GM21737 (cell line): ENCODE data around the gene SUGT1.
"Not testable (repeated sequence)": the region's sequence is repeated elsewhere in the genome, so short reads cannot be mapped to it uniquely, and the experiment has no call there.

Source experiments
- ATAC-seq: cut with Tn5 transposase; IDR thresholded peaks from one replicate; pipeline ENCODE4 v1.9.1; 2021; ENCODE audit warnings: mild to moderate bottlenecking, moderate library complexity; ENCODE audit not compliant: unreplicated experiment

The SUGT1 gene

DNA sequence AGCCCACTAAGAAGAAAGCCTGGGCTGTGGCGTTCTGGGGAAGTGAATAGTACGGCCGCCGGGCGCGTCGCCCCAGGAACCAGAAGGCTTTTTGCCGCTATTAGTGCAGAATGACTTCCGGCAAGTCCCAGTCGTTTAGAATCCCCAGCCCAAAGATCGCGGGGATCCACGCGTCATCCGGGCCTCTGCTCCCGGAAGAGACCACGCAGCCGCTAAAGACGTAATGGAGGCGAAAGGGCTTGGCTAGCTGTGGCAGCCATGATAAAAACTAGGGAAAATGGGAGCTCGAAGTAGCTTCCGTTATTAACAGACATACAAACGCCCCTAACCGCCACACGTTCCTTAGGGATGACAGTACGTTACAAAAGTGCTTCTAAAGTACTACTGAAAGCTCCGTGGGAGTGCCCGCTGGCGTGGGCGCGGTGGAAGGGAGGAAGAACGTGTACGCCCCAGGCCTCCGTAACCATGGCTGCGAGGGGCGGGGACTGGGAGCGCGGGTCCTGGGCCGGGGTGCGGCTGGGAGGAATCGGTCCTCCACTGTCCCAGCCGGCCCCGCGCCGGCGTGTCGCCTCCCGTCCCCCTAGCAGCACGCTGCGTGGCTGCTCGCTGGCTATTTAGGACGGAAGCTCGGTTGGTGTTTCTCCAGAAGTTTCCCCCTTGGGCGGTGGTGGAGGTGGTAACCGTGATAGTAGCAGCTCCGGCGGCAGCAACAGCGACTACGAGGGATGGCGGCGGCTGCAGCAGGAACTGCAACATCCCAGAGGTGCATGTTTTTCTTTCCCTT is at the start of gene SUGT1:
Gene SUGT1 (plus strand): TSS at position 641 of the 784 bp plus-strand sequence. CDS start 85 bp downstream, at position 726.
- ATAC-seq, result peak; percentile 94

DNA sequence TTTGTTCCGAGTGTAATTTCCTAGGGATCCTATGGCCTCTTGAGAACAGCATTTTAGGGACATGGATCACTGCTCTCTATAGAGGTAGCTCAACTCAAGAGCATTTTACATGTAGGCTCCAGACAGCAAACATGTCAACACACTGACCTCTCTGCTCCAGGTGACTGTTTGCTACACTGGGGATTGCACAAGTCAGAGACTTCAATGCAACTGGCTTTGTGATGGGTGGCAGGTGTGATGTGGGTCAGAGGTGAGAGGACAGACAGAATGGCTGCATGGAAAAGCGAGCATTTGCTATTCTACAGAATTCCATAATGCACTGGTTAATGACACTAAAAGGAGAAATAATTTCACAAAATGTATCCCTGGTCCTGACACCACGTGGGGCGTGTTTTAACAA is 49.3 kb upstream of the SUGT1 start:
- ATAC-seq, result not testable (repeated sequence)

DNA sequence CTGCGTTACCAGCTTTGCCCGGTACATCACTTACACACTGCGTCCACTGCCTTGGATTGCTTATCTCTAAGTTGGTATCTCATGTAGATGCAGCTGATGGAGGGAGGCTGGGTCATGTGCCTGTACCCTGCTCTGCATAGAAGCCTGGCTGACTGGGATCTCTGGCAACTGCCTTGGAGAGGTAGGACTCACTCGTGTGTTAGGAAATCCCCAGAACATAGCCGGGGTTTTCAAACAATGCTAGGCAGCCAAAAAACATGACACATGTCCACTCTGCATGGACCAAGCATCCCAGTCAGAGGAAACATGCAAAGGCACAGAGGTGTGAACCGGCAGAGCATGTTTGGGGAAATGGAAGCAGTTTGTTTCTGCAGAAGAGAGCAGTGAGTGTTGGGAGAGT is 46.5 kb upstream of the SUGT1 start:
- ATAC-seq, result not testable (repeated sequence)

DNA sequence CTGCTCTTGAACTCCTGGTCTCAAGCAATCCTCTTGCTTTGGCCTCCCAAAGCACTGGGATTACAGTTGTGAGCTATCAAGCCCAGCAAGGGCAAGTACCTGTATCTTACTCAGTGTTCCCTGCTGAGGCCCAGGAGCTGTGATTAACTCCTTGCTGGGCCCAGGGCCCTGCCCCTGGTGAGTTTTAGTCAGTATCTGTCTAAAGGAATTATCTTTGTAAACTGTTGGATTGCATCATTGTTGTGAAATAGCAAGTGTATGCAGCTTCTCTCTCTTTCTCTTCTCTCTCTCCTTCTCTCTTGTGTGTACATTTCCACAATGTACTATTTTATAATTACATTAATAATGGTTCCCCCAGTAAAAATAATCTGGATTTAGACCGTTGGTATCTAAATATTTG is 45.8 kb upstream of the SUGT1 start:
- not testable (repeated sequence) for ATAC-seq

DNA sequence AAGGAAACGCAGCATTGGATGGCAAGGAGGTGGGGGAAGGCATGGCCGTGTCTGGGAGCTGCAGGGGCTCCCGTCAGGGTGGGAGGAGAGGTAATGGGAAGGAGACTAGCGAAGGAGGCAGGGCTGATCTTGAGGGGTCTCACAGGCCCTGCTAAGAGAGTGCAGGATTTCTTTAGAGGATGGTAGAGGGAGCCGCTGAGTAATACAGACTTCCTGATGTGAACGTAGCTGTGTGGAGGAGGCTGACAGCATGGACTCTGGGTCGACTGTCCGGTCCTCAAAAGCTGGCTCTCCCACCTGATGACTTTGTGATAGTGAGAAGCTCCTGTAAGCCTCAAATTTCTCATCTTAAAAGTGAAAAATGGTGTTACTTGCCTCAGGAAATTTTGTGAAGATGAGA is 44.5 kb upstream of the SUGT1 start:
- not testable (repeated sequence) for ATAC-seq

DNA sequence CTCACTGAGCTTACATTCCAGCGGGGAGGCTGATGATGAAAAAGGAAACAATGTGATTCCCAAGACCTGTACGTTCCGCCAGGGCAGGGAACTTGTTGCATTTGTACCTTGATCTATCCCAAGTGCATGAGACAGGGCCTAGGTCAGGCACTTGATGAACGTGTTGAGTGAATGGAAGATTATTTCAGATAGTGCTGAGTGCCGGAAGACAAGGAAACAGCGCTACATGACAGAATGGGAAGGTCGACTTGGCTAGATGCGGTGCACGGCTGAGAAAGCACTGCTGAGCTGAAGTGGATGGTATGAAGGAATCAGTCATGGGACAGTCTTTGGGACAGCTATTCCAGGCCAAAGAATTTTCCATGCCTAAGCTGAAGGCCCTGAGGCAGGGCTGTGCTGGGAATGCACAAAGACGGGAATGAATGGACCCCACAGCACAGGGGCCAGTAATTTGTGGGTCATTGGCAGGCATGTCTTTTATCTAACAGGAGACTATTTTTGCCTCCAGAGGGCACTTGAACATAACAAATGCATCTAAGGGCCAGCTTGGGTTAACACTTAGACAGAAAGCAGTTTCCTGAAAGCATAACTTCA is 43.5 kb upstream of the SUGT1 start:
- ATAC-seq, result peak; percentile 54

DNA sequence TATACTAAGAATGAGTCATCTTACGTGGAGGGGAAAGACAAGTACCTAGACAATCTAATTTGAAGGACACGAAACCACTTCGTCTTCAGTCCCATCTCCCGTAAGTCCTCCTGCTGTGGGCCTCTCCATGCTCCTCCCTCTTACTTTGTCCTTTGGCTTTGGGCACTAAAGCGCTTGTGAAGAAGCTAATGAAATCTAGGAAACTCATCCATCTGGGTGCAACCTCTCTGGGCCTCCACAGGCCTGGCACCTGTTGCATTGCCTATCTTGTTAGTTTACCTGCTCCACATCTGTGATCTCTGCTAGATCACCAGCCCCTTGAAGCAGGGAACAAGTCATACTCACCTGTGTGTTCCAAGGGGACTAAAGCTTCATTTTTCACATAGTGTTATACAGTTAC is 42.5 kb upstream of the SUGT1 start:
- not testable (repeated sequence) for ATAC-seq

DNA sequence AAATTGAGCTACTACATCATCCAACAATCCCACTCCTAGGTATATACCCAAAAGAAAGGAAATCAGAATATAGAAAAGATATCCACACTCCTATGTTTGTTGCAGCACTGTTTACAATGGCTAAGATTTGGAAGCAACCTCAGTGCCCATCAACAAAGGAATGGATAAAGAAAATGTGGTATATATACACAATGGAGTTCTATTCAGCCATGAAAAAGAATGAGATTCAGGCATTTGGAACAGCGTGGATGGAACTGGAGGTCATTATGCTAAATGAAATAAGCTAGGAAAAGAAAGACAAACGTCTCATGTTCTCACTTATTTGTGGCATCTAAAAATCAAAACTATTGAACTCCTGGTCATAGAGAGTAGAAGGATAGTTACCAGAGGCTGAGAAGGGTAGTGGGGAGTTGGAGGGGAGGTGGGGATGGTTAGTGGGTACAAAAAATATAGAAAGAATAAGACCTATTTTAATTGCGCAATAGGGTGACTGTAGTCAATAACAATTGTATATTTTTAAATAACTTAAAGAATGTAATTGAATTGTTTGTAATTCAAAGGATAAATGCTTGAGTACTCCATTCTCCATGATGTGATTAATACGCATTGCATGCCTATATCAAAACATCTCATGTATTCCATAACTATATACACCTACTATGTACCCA is 37.4 kb upstream of the SUGT1 start:
- no peak for ATAC-seq

DNA sequence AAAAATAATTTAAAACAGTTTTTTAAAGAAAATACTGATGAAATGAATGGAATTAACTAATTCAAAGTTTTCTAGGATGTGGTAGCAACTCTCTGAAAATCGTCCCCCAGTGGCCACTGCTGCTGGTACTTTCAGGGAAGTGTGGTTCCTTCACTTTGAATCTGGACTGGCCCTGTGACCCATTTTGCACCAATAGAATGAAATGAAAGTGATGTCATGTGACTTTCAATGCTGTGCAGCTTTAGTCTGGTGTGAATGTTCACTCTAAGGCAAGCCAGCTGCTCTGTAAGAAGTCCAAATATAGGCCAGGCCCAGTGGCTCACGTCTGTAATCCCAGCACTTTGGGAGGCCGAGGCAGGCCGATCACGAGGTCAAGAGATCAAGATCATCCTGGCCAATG is 36.8 kb upstream of the SUGT1 start:
- ATAC-seq, result no peak

DNA sequence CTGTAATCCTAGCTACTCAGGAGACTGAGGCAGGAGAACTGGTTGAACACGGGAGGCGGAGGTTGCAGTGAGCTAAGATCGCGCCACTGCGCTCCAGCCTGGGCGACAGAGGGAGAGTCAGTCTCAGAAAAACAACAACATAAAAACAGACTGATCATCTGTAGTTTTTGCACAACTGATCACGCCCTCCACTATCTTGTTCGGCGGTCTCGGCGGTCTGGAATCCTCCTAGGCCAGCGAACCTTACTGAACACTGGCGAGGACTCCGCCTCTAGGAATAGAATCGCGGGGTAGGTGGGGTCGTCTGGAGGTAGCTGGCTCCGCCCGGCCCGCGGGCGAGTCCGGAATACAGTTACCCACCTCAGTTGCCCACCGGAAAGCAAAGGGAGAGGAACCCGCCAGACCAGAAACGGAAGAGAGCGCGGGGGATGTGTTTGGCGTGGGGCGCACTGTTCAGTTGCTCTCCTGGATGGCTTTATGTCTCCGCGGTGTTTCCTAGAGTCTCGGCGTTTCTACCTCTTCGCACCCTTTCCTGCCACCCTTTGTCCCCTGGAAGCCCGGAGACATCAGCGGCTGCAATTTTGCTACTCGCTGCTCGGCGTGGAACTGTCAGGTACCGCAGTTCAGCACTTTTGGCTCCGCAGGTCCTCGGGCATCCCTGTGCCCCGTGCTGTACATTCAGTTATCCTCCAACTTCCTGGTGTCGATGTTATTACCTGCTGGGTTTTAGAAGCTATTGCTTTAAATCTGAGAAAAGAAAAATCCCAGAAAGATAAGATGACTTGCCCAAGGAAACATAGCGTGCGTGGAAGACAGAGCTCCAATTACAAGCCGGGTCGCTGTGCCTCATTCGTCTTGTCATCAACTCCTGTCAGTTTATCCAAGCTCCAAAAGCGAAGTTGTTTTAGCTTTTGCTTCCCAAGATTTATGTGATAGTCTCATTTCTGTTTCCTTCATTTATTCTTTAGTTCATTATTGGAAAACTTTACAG is 35.3 kb upstream of the SUGT1 start:
- peak; percentile 98 for ATAC-seq

DNA sequence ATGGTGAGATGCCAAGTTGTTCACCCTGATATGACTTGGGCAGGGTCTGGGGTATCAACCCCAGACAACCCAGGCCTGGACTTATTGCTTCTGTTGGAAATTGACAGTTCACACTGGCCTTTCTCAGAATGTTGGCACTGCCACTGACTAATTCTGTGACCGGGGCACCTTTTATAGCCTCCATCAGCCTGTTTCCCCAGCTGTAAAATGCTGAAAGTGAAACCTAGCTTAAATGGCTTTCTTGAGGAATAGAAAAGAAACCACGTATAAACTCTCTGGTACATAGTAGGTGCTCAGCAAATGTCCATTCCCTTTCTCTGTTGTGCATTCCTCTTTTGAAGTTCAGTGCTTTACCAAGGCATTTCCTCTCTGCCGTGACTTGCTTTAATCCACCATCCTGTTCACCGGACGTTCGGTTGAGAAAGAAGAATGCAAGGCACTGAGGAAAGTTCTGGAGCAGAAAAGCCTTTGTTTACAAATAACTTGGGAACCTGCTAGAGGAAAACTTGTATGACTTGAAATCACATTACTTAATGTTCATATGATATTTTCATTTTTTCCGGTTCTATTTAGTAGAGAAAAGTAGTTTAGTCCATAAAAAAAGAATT is 21.4 kb upstream of the SUGT1 start:
- not testable (repeated sequence) for ATAC-seq

DNA sequence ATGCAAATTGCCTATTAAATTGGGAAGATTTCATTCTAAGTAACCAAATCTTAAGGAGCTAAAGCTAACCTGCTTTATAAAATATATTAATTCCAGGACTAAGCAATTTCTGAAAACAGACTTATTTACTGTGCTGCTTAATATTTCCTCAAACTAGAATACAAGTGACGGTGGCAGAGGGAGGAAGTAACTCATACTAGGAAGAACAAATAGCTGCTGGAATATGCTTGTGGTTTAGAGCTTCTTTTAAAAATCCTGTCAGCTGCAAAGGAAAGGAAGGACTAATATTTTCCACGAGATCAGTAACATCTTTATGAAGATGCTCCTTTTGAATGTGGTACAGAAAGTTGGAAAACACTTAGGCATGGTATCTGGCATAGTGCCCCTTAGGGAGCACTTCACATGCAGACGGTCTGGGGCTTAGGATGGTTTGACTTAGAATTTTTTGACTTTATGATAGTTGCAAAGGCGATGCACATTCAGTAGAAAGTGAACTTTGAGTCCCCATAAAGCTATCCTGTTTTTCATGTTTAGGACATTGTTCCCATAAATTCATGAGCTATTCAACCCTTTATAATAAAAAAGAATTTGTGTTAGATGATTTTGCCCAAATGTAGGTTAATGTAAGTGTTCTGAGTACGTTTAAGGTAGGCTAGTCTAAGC is 13.8 kb upstream of the SUGT1 start:
- ATAC-seq, result no peak

DNA sequence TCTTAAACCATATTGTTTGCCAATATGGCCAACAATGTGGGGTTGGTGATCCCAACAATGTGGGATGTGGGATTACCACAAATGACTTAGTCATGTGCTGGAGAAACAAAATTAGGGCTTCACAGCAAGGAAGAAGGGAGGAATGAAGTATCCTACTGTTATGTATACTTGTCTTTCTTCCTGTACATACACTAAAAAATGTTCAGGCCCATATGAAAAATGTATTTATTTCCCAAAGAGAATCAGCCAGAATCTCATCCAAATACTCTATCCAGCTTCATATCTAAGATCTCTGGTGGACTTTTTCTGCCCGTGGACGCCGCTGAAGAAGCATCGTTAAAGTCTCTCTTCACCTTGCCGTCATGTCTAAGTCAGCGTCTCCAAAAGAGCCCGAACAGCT is 10.5 kb upstream of the SUGT1 start, which contains the start of gene HNRNPA1L2:
Gene HNRNPA1L2 (plus strand): TSS at position 301 of the 400 bp plus-strand sequence. CDS start 62 bp downstream, at position 363.
- ATAC-seq, result no peak

DNA sequence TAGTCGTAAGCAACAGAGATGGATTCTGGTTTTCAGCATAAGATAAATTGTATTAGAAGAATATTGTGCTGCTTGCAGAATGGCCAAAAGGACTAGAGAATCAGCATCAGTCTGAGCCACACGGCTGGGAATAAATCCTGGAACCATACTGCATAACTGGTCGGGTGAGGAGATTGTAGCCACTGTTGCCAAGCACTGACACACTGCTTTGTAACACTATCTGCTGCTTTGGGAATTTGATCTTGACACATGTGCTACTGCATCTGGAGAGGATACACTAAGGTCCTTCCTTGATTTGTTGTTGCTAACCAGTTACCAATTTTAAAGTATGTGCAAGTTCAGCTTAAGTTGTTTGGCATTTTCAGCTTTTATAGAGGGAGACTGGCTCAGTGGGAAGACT is 8.5 kb upstream of the SUGT1 start:
- no peak for ATAC-seq

DNA sequence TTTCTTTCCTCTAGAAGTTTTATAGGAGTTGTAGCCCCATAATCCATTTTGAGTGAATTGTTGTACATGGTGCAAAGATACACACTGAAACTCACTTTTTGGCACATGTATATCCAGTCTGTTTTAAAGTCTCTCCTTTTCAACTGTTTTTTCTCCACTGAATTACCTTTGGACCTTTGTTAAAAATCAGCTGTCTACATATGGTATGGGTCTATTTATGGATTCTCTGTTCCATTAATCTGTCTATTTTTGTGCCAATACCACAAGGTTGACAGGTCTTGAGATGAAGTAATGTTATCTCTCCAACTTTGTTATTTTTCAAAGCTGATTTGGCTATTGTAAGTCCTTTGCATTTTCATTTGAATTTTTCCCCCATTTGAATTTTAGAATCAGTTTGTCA is 5.7 kb upstream of the SUGT1 start:
- ATAC-seq, result no peak

DNA sequence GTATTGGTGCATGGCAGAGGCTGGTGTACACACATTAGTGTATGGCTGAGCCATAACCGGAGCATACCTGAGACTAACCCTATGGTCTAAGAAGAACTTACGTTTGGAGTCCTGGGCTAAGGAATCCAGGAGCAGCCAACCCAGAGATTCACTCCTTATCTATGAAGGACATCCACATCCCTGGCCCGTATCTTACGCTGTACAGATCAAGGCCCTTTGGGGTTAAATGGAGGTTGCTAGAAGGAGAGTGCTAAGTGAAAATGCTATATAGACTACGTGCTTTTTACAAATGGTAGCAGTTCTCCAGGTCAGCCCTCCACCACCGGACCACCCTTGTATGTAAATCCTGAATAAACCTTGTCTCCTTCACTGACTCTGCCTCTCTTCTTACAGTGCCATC is 1.9 kb upstream of the SUGT1 start:
- no peak for ATAC-seq

DNA sequence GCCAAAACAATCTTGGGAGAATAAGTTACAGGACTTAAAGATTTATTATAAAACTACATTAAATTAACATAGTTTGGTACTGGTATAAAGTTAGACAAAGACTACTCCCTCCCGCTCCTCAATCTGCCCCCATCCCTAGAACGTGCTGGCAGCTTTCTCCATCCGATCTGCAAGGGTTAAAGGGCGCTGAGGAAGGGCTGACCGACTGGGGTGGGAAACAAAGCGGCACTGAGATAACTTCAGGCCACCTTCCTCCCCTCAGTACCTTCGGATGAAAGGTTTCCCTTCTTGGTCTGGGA is 790 bp upstream of the SUGT1 start:
- peak; percentile 9 for ATAC-seq

DNA sequence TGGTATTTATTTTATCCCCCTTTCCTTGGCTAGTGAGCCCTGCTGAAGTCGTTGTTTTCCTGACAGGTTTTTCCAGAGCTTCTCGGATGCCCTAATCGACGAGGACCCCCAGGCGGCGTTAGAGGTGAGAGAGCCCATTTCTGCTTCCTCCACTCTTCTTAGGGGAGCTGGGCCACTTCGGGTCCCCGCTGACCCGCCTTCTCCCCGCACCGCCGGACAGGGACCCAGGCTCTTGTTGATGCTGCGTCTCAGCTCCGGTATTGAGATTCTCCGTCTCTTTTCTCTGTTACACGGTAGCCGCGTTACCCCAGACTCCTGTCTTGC is 306 bp downstream of the SUGT1 start:
- peak; percentile 30 for ATAC-seq

DNA sequence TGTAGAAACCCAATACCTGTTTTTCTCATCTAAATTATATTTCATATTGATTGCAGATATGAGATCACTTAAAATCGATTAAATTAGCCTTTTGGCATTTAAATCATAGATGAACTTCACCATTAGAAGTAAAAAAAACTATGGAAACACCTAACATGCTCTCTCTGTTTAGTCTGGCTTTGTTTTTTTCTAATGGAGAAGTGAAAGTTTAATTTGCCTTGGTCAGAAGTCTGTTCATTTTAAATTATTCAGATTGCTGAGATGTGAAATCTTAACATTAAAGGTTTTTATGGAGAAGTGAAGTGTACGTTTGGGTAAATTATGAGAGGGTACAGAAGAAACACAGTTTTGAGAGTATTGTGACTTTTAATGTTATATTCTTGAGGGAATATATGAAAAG is 6.7 kb downstream of the SUGT1 start:
- ATAC-seq, result no peak

DNA sequence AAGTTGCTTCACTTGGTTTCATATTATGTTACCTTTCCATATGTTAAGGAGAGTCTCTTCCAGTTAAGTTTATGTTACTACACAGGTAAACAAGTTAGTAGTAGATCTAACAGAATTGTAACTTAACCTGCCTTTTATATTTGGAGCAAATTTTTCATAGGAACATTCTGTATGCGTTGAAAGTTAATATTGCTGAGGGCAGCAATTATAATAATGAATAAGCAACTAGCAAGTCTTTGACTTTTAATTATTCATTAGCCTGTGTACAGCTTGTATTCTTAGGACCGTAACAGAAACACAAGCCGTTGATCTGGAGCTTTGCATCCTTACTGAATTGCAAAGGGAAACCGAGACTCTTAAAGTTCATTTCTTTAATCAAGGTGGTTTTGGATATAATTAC is 11.6 kb downstream of the SUGT1 start:
- ATAC-seq, result no peak
